Measurements from ENCODE around the gene FBXO41. TPM values are rescaled to one million over a fixed set of nuclear protein-coding genes. Genes with fewer than 3 reads are reported as not detected.

FBXO41 gene
- total RNA-seq (2021; ENCODE audit: unreplicated experiment) (34.9 TPM), Bru-seq, nascent RNA (percentile 77 among the genes with signal in this experiment), BruChase-seq, experiment 1, labeled RNA remaining after a 6-hour chase (percentile 79 among the genes with signal in this experiment), BruChase-seq, experiment 2, labeled RNA remaining after a 2-hour chase (percentile 82 among the genes with signal in this experiment)
- polyA plus RNA-seq (2012), result 14.7 and 14.8 TPM in 2 replicates
- long read RNA-seq, partial matches to known transcripts, result 11 of 28 reads
- long read RNA-seq, other reads (novel, unspliced or antisense), result 17 of 28 reads

GRCh38 chr2:73284296-73285158, at the start of gene FBXO41:
Gene FBXO41 (minus strand): TSS chr2:73284478. CDS start chr2:73269630, 14,848 bp downstream.
- TF ChIP-seq EGR1 (IDR thresholded peaks at IDR 0.05; ENCODE audit: low read depth) (peak; percentile 55), POLR2A (IDR thresholded peaks at IDR 0.05; ENCODE audit: borderline replicate concordance, extremely low read depth, insufficient read depth, insufficient read length) (peak; percentile 57), POLR2AphosphoS5 (IDR thresholded peaks at IDR 0.05; ENCODE audit: low read depth, low read length) (peak; percentile 75), YY1 (IDR thresholded peaks at IDR 0.05; ENCODE audit: extremely low read depth, insufficient replicate concordance, low read depth, low read length) (no peak), MAX (IDR thresholded peaks at IDR 0.05) (peak; percentile 33; the same call in 1 of the 2 replicates), ZNF274 (IDR thresholded peaks at IDR 0.05; ENCODE audit: low read depth, low read length) (no peak), SIN3A (IDR thresholded peaks at IDR 0.05; ENCODE audit: low read depth) (peak; percentile 65; the same call in 1 of the 2 replicates), JUND (IDR thresholded peaks at IDR 0.05) (no peak), ZFX (IDR thresholded peaks at IDR 0.05) (peak; percentile 69), CBX3 (IDR thresholded peaks at IDR 0.05; ENCODE audit: low read depth) (no peak)
- Histone ChIP-seq H3K9me3 (ENCODE audit: control insufficient read depth in 1 of 2, insufficient read depth in 1 of 2, low read depth in 1 of 2, low read length in 2 of 2) (no peaks in the 10 kb centered on the region), H3K4me1 (ENCODE audit: control insufficient read depth in 1 of 2, insufficient read depth in 2 of 2, low read length in 2 of 2) (peaks cover 11 to 36% of the 10 kb centered on the region in 2 experiments), H3K9ac (ENCODE audit: low read length) (peak within 1 kb of the TSS; percentile 87), H3K36me3 (ENCODE audit: control insufficient read depth in 1 of 2, insufficient read depth in 2 of 2, low read length in 2 of 2) (peaks cover 2 to 9% of the 10 kb centered on the region in 2 experiments; a peak in 1 of 4 replicates), H3K27ac (ENCODE audit: low read depth, low read length) (peak within 1 kb of the TSS; percentile 91), H3K4me3 (replicated peaks in 1 of 2; ENCODE audit: low read depth in 1 of 2, low read length in 2 of 2) (peak within 1 kb of the TSS; percentile 76 to 85), H3K9me2 (ENCODE audit: insufficient read depth) (no peaks in the 10 kb centered on the region), H3K79me2 (ENCODE audit: insufficient read depth, low read length) (peaks cover 46% of the 10 kb centered on the region), H2AFZ (ENCODE audit: low read depth, low read length, poor library complexity, severe bottlenecking) (no peak within 1 kb of the TSS), H4K20me1 (ENCODE audit: insufficient read depth) (no peaks in the 10 kb centered on the region), H3K4me2 (ENCODE audit: low read length) (peak within 1 kb of the TSS; percentile 99), H3K27me3 (ENCODE audit: insufficient read depth, low read length) (no peaks in the 10 kb centered on the region)
- ChIA-PET CTCF (interaction anchor here (0.6 kb wide), 1 partner anchor 159 kb away, joined by 3 read pairs; no protein-coding TSS in a partner anchor), POLR2A (interaction anchor here (0.6 to 1.0 kb wide), 2 partner anchors 51 to 66 kb away, joined by 3 read pairs; partner anchors contain the start of gene PRADC1), RAD21 (ENCODE audit: low non-redundant PET in 1 of 2, low total read pairs in 2 of 2, uncharacterized antibody in 2 of 2, unreplicated experiment in 2 of 2) (no interaction called here)
- TSS peak; percentile 66 for BruUV-seq (replicated peaks)
- intact Hi-C loops (cut with micrococcal nuclease), result no loop called here
- ATAC-seq (peak; percentile 81), DNase-seq (ENCODE audit: low read depth, low spot score) (no peak)
